ENCODE measurements around the gene SCRG1. TPM values are rescaled to one million over a fixed set of nuclear protein-coding genes. Genes with fewer than 3 reads are reported as not detected.

Gene SCRG1
- total and polyA plus RNA-seq, 2 donors, result 2.4 to 12.6 TPM

DNA sequence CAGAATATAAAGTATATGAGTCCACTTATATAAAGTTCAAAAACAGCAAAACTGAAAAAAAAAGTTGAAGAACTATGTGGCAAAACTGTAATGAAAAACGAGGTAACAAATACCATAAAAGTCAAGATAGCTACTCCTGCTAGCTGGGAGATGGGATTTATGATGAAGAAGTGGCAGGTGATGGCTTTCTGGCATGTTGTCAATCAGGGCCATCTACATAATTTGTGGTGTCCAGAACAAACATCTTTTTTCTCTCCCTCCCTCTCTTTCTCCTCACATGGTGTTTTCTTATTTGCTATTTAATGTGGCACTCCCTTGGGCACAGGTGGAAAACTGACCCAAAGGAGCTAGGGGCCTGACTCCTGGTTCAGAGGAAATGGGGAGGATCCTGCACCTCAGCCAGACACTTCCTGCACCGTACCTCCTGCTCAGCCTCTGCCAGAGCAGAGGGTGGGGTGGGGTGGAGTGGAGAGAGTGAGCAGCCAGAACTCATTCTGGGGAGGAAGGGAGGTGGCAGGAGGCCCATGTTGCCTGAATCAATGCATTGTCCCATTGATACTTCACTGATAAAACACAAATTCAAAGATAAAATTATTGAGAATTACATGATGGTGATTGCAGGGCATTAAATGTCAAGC, 33.4 kb downstream of the SCRG1 start:
- no peaks in the 10 kb centered on the region for H3K4me1 ChIP-seq (ENCODE audit: insufficient read depth)
- 40% methylated on average over 2 of the region's 2 CpGs for WGBS
- no peak overlapping the region for H3K27ac ChIP-seq (ENCODE audit: low read depth)
- peaks cover 2% of the 10 kb centered on the region for H3K36me3 ChIP-seq (ENCODE audit: insufficient read depth)
- H3K4me3 ChIP-seq (ENCODE audit: low read depth, low read length), result no peak overlapping the region
- no peak for DNase-seq (ENCODE audit: extremely low spot score)

DNA sequence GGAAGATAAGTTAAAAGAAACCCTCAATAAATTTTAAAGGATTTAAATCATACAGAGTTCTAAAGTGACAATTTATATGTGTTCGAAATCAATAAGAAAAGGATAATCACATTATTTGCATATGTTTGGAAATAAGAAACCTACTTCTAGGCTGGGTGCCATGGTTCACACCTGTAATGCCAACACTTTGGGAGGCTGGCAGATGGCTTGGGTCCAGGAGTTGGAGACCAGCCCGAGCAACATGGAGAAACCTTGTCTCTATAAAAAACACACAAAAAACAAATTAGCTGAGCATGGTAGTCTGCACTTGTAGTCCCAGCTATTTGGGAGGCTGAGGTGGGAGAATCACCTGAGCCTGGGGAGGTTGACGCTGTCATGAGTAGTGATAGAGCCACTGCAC, 36.2 kb downstream of the SCRG1 start:
- Histone ChIP-seq H3K4me3 (ENCODE audit: low read depth, low read length) (no peak overlapping the region), H3K36me3 (ENCODE audit: insufficient read depth) (peaks cover 2% of the 10 kb centered on the region), H3K27ac (ENCODE audit: low read depth) (no peak overlapping the region), H3K4me1 (ENCODE audit: insufficient read depth) (no peaks in the 10 kb centered on the region)
- no peak for DNase-seq (ENCODE audit: extremely low spot score)
- 94% methylated on average over 3 of the region's 3 CpGs for WGBS

- Histone ChIP-seq H3K4me3 (ENCODE audit: low read depth, low read length) (no peak overlapping the region), H3K27ac (ENCODE audit: low read depth) (no peak overlapping the region), H3K36me3 (ENCODE audit: insufficient read depth) (peaks cover 2% of the 10 kb centered on the region), H3K4me1 (ENCODE audit: insufficient read depth) (no peaks in the 10 kb centered on the region)
- WGBS, result 61% methylated on average over 5 of the region's 5 CpGs
- no peak for DNase-seq (ENCODE audit: extremely low spot score)
Observed at GRCh38 chr4:173360587-173361221, 38.2 kb downstream of the SCRG1 start.

DNA sequence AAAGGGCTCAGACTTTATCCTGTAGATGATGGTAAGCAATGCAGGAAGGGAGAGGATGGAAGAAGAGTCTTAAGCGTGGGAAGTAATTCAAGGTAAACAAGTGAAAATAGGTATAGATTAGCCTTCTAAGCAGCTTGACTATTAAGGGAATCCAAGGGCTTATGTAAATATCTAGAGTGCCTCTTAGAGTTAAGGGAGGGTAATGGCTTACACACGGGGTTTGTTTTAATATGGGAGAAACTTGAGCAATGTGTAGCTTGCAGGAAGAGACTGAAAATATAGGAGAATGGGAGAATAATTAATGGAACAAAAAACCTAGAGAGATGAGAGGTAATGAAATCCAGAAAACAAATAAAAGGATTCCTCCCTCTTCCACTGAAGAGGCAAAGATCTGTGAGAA, 41.0 kb downstream of the SCRG1 start:
- Histone ChIP-seq H3K36me3 (ENCODE audit: insufficient read depth) (peaks cover 2% of the 10 kb centered on the region), H3K4me3 (ENCODE audit: low read depth, low read length) (no peak overlapping the region), H3K27ac (ENCODE audit: low read depth) (no peak overlapping the region), H3K4me1 (ENCODE audit: insufficient read depth) (no peaks in the 10 kb centered on the region)
- no peak for DNase-seq (ENCODE audit: extremely low spot score)
- WGBS, result 61% methylated on average over 2 of the region's 2 CpGs

DNA sequence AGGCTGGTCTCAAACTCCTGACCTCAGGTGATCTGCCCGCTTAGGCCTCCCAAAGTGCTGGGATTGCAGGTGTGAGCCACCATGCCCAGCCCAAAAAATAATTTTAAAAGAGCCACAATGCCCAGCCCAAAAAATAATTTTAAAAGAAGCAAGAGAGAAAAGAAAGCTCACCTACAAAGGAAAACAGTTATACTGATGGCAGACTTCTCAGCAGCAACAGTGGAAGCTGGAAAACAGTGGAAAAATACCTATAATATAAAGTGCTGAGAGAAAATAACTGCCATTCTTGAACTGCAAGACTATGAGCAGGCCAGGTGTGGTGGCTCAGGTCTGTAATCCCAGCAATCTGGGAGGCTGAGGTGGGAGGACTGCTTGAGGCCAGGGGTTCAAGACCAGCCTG, 51.4 kb downstream of the SCRG1 start:
- Histone ChIP-seq H3K4me1 (ENCODE audit: insufficient read depth) (no peaks in the 10 kb centered on the region), H3K36me3 (ENCODE audit: insufficient read depth) (no peaks in the 10 kb centered on the region), H3K4me3 (ENCODE audit: low read depth, low read length) (no peak overlapping the region), H3K27ac (ENCODE audit: low read depth) (no peak overlapping the region)
- WGBS, result 100% methylated on average over 1 of the region's 1 CpG
- DNase-seq (ENCODE audit: extremely low spot score), result no peak

DNA sequence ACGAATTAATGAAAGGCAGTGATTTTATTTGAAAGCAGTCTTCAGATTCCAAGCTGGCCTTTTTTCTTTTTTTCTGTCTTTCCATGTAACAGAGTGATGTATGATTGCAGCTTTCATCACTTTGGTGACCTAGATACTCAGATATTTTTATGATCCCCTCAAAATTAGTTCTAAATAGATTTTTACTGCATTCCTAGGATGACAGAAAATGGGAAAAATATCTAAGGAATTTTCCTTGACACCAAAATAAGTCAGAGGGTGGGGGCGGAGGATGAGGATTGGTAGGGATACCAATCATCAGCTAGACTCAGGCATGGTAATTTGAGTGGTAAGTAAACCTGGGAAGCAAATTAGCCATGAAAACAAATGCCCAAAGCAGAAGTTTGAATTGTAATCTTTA, 52.8 kb downstream of the SCRG1 start:
- H3K4me1 ChIP-seq (ENCODE audit: insufficient read depth), result no peaks in the 10 kb centered on the region
- H3K27ac ChIP-seq (ENCODE audit: low read depth), result no peak overlapping the region
- 68% methylated on average over 2 of the region's 2 CpGs for WGBS
- no peak overlapping the region for H3K4me3 ChIP-seq (ENCODE audit: low read depth, low read length)
- H3K36me3 ChIP-seq (ENCODE audit: insufficient read depth), result no peaks in the 10 kb centered on the region
- DNase-seq (ENCODE audit: extremely low spot score), result no peak

- WGBS, result 27% methylated on average over 2 of the region's 2 CpGs
- Histone ChIP-seq H3K4me3 (ENCODE audit: low read depth, low read length) (no peak overlapping the region), H3K27ac (ENCODE audit: low read depth) (no peak overlapping the region), H3K4me1 (ENCODE audit: insufficient read depth) (no peaks in the 10 kb centered on the region), H3K36me3 (ENCODE audit: insufficient read depth) (no peaks in the 10 kb centered on the region)
- no peak for DNase-seq (ENCODE audit: extremely low spot score)
Observed at GRCh38 chr4:173345648-173346047, 53.3 kb downstream of the SCRG1 start.

DNA sequence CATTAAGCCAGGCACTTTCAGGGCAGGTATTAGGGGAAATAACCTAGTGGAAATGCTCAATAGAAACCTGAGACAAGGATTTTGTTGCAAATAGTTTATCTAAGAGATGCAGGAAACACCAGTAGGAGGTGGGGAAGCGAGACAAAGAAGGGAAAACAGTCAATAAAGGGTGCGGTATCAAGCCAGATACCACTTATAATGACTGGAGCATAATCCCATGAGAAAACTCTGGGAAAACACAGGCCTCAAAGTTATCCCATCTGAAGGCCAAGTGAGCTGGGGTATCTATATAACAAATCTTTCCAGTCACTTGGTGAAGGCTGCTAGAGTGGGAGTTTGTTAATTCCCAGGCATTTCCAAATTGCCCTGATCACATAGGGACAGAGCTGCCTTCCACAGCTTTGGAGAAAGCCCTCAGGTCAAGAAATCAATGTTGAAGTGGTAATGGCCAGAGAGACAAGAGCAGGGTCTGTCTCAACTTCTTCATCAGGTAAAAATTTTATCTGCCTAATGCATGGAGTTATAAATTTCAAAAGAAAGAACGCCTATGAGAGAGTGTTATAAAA, 55.0 kb downstream of the SCRG1 start:
- WGBS, result 87% methylated on average over 3 of the region's 3 CpGs
- no peaks in the 10 kb centered on the region for H3K36me3 ChIP-seq (ENCODE audit: insufficient read depth)
- no peak for DNase-seq (ENCODE audit: extremely low spot score)

DNA sequence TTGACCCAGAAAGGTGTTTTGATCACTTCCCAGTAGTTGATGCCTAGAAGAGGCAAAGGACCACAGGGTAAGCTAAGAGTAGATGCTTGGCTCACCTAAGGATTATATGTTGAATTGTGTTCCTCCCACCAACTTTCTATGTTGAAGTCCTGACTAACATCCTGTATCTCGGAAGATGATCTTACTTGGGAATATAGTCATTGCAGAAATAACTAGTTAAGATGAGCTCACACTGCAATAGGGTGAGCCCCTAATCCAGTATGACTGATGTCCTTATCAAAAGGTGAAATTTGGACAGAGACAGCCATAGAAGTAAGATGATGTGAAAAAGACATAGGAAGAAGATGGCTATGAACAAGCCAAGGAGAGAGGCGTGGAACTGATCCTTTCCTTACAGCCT, 61.5 kb downstream of the SCRG1 start:
- no peak for DNase-seq (ENCODE audit: extremely low spot score)
- Histone ChIP-seq H3K4me1 (ENCODE audit: insufficient read depth) (no peaks in the 10 kb centered on the region), H3K4me3 (ENCODE audit: low read depth, low read length) (no peak overlapping the region), H3K36me3 (ENCODE audit: insufficient read depth) (no peaks in the 10 kb centered on the region), H3K27ac (ENCODE audit: low read depth) (no peak overlapping the region)
- WGBS, result 94% methylated on average over 2 of the region's 2 CpGs

More for the DNA sequence above, 55.0 kb downstream of the SCRG1 start:
- Histone ChIP-seq H3K4me3 (ENCODE audit: low read depth, low read length) (no peak overlapping the region), H3K4me1 (ENCODE audit: insufficient read depth) (no peaks in the 10 kb centered on the region), H3K27ac (ENCODE audit: low read depth) (no peak overlapping the region)

DNA sequence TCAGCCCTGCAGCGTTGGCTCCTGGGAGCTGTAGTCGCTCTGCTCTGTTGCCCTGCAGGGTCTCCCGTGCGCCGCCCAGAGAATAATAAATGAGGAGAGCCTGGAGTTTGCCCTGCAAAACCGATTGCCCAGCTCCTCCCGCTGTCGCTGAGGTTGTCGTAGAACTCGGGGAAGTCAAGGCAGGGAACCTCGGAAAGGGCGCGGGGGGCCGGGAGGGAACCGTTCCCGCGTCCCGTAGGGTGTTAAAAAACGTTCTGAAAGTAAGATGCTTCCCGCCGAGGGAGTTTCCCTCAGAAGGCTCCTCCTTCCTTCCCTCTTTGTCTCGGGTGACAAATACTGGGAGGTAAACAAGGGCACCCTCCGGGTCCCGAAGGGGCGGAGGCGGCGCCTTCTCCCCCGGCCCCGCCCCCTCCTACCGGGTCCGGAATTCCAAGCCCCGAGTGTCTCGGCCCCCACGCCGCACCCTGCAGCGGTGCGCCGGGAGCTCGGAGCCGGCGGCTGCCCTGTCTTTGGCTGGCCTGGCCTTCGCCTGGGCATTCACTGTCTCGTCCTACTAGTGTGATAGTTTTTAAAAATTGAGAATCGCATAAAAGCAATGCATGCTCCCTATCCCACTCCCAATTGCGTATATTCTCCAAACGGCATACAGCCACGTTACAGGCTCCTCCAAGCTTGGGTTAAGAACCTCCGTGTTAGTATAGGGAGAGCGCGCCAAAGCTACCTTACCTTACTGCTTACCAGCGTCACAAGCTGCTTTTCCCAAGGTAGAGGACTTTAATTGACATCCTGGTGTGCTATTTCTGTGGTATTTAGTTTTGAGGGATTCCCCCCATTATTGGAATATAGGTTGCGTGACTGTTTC, 63.8 kb downstream of the SCRG1 start:
- DNase-seq (ENCODE audit: extremely low spot score), result peak; percentile 46
- Histone ChIP-seq H3K27ac (ENCODE audit: low read depth) (no peak overlapping the region), H3K36me3 (ENCODE audit: insufficient read depth) (no peaks in the 10 kb centered on the region), H3K4me1 (ENCODE audit: insufficient read depth) (no peaks in the 10 kb centered on the region), H3K4me3 (ENCODE audit: low read depth, low read length) (peak overlapping the region; percentile 70)
- WGBS, result 2% methylated on average over 52 of the region's 52 CpGs

Small RNA genes lying within 50 kb of the gene (small RNA-seq; reads per million reads assigned to genes)
- not detected for gene RNU6-1096P

Other genes with a start within 250 kb of the SCRG1 start
- 48.6 TPM for gene GALNT7, start 230.3 kb downstream of the SCRG1 start, total RNA-seq
- gene GALNT7, start 230.3 kb downstream of the SCRG1 start, polyA plus RNA-seq, result 11.6 TPM
- gene HMGB2, start 64.8 kb downstream of the SCRG1 start, total RNA-seq, result 94.1 TPM
- 109 TPM for gene HMGB2, start 64.8 kb downstream of the SCRG1 start, polyA plus RNA-seq
- gene SAP30, start 28.2 kb downstream of the SCRG1 start, total RNA-seq, result 16.6 TPM
- 24.8 TPM for gene SAP30, start 28.2 kb downstream of the SCRG1 start, polyA plus RNA-seq
- 14.5 TPM for gene HAND2, start 131.1 kb upstream of the SCRG1 start, total RNA-seq
- 75.1 TPM for gene HAND2, start 131.1 kb upstream of the SCRG1 start, polyA plus RNA-seq

Data from urinary bladder (tissue), 4 donors.